HG03378 (cell line): ENCODE results near the gene HSD11B2.
A peak's percentile ranks its signal among the peaks of the same experiment; 100 is the strongest.

Source experiments
- ATAC-seq: cut with Tn5 transposase; IDR thresholded peaks from one replicate; pipeline ENCODE4 v1.9.1; 2021; ENCODE audit warnings: mild to moderate bottlenecking, moderate library complexity; ENCODE audit not compliant: unreplicated experiment

The HSD11B2 gene

GRCh38 chr16:67470359-67470758, 39.4 kb downstream of the HSD11B2 start:
- ATAC-seq = no peak

DNA sequence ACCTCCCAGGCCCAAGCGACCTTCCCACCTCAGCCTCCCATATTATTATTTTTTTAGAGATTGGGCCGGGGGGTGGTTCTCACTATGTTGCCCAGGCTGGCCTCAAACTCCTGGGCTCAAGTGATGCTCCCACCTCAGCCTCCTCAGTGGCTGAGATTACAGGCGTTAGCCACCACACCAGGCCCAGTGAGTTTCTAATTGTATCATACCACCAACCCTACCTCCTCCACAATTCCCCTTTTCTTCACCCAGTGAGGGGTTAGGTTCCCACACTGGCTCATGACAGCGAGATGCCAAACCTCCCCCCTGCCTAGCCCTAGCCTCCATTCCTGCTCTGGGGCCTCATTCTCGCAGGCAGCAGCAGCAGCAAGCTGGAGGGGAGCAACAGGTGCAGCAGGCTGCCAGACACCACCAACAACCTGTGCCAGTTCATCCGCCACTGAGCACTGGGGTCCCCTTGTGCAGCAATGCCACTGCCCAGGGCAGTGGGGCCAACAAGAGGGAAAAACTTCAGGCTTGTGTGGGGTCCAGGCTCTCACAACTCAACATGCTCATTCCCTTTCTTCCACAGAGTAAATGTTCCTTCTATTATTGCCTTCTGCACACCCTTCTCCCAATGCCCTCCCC, 41.0 kb downstream of the HSD11B2 start:
- ATAC-seq = no peak

DNA sequence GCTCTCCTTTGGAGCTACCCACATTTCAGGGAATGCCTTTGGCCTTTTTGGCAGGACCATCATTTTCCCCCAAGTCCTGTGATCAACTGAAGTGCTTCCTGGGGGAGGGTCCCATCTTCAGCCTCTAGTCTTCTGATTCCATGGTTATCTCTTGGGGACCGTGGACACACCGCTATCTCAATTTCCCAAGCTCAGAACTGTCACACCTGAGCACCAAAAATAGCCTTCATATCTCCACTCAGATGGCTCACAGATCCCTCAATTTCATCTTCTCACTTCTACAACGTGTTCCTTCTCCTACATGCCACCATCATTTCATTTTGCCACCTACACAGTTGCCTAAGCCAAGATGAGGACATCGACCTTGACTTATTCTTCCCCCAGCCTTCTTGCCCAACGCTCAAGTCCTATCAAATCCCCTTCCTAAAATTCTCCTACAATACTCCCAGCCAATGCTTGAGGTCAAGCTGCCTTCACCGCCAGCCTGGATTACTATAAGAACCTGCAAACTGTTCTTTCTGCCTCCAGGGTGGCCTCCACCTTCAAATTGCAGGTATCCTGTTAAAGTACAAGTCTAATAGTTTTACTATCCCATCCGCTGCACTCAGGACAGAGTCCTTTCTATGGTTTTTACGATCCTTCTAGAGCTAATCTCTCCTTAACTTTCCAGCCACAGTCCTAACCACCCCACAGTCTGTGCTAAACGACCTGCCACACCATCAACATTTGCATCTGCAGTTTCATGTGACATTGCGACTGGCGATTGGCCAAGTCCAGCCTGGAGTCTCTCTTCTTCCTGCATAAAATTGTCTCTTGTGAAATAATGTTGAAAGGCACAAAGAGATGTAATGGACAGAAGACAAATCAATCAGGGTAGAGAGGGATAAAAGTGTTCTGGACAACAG, 43.9 kb downstream of the HSD11B2 start:
- ATAC-seq = no peak

DNA sequence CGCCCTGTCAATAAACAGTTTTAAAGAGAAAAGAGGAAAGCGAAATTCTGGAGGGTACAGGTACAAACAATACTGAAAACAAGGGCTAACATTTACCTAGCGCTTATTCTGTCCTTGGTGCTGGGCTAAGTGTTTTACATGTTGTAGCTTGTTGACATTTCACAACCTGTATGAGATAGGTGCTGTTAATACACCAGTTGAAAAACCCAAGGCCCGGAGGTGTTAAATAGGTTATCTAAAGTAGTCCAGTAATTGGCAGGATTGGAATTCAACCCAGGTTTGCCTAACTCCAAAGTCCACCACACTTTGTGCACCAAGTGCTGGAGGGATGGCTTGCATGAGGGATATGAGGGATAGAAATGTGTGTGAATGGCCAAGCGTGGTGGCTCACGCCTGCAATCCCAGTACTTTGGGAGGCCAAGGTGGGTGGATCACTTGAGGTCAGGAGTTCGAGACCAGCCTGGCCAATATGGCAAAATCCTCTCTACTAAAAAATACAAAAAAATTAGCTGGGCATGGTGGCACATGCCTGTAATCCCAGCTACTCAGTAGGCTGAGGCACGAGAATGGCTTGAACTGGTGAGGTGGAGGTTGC, 47.1 kb downstream of the HSD11B2 start:
- no peak for ATAC-seq

DNA sequence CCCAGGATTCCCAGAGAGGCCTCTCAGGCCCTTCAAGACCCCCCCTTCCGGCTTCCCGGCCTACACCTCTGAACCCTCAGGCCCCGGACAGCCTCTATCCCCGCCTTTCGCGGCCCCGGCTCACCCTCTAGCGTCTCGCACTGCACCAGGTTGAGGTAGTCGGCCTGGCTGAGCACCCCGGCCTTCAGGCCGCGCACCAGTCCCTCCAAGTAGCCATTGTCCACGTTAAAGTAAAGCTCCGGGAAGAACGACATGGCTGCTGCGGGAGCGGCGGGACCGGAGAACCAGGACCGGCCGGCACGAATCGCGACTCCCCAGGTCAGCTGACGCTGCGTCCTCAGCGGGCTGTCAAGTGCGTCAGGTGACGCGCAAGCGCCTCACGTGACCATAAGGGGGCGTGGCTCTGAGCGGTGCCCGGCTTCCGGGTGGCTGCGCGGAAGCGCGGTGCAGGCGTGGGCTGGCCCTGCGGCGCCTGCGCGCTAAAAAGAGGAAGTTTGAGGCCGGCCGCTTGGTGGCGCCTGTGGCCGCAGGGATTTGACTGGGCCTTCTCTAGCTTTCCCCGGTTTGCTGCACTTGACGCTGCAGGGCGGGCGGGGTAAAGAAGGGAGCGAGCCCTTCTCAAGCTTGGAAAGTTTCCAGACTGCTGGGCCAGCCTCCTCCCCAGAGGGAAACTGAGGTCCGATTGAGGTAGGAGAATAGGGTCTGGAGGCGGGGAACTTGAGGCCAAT, 50.1 kb downstream of the HSD11B2 start, which contains the start of gene ATP6V0D1:
Gene ATP6V0D1 (minus strand): TSS at position 325 of the 728 bp plus-strand sequence. CDS start 71 bp downstream, at position 254.
- peak; percentile 81 for ATAC-seq

DNA sequence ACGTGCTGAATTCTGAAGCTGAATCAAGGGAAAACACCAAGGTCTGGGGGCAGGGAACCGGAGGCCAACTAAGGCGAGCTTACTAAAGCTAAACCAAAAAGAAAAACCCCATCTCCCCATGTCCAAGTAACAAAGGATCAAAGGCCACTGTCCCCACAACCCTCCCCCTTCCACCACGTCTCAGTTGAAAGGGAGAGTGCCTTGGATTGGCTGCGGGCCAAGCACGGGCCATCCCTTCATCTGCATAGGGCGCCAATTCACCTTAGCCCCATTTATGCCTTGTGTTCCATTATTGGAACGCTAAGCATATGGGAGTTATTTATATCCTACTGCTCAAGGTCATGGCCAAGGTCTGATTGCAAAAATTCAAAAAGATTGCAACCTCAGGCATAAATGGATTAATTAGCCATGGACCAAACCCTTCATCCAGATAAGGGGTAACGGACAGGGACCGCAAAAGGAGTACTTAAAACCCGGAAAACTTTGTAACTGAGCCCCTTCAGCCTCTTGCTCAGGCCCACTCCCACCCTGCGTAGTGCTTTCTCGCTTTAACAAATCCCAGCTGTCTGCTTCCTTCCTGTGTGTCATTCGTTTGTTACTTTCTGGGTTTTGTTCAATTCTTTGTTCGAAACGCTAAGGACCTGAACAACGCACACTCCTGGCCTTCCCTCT, 50.8 kb downstream of the HSD11B2 start:
- no peak for ATAC-seq

- ATAC-seq = no peak
Measured at GRCh38 chr16:67482233-67482924, 51.5 kb downstream of the HSD11B2 start.

DNA sequence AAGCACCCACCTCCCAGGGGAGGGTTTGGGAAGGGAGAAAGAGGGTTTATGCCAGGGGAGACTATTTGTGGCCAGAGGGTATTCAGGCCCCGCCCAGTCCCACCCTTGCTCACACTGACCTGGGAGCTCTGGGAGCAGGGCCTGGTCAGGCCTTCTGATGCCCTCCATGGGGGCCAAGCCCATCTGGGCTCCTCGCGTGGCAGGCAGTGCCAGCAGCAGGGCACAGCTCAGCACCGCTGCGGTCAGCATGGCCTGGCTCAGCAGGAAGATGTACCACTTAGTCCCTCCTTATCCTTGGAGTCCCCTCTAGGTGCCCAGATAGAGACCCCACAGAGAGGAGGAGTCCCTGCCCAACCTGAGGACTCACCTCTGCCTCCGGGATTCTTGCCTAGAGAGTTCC, 52.2 kb downstream of the HSD11B2 start, which contains the start of gene AGRP:
Gene AGRP (minus strand): TSS at position 398 of the 400 bp plus-strand sequence. CDS start 149 bp downstream, at position 249.
- ATAC-seq = no peak

DNA sequence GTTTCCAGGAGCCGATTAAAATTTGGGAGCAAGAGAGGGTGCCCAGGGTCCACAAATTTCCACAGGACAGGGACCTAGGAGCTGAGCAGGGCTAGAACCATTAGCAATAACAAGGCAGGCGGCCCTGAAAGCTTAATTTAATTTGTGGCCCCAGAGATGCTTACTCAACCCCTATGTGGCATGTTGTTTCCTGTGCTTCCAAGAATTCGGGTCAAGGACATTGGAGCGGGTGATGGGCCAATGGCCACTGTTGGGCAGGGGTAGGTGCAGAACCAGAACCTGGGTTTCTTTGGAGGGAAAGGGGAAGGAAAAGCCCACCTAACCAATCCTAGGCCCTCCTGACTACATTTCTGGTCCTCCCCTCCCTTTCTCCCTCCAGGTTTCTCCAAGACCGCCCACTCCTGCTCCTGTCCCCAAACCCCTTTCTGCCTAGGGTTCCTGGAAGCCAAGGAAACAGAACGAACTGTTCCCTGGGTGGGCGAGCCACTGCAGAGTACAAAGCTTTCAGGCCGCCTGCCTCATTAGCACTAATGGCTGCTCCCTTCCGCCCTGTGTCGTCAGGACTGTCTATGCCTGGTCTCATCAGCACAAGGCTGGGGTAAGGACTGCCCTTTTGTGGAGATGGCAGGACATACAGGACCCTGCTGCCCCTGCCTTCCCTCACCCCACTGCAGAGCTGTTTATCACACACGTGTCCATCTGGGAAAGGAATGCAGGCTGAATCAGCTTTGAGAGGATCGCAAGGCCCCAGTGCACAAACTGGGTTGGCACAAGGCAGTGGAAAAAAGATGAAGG, 53.0 kb downstream of the HSD11B2 start:
- no peak for ATAC-seq

GRCh38 chr16:67486805-67487204, 55.9 kb downstream of the HSD11B2 start:
- no peak for ATAC-seq
